HG03439 (cell line): Measurements from ENCODE around the gene PRAMEF12.
"Not testable (repeated sequence)": the region's sequence is repeated elsewhere in the genome, so short reads cannot be mapped to it uniquely, and the experiment has no call there.

ENCODE experiments used
- ATAC-seq: cut with Tn5 transposase; IDR thresholded peaks from one replicate; pipeline ENCODE4 v1.9.1; 2021; ENCODE audit warnings: mild to moderate bottlenecking, moderate library complexity; ENCODE audit not compliant: unreplicated experiment

PRAMEF12 gene

DNA sequence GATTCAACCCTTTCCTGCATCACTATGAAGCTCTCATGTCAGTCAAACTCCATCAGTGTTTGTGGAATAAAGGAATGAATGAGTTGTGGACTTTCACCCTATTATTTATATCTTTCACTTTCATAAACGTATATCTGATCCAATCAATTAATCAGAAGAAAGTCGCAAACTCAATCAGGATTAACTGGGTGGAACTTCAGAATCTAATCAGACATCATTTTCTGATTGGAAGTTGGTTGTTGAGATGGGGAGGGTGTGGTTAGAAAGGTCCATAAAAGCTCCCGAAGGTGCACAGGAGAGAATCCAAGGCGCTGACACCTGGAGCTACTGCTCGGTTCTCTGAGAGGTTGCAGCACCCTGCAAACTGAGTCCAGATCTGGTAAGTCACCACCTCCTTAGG, at the start of gene PRAMEF12:
Gene PRAMEF12 (plus strand): TSS at position 301 of the 400 bp plus-strand sequence. CDS start 1,130 bp downstream, outside the sequence.
- ATAC-seq = no peak

DNA sequence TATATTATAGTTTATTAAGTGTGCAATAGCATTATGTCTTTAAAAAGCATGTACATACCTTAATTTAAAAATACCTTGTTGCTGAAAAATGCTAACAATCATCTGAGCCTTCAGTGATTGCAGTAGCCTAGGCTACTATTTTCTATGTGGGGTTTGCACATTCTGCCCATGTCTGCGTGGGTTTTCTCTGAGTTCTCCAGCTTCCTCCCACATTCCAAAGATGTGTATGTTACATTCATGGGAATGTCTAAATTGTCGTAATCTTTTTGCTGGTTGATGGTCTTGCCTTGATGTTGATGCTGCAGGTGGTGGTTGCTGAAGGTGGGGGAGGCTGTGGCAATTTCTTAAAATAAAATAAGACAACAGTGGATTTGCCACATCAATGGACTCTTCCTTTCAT, 45.1 kb upstream of the PRAMEF12 start:
- ATAC-seq = no peak

- no peak for ATAC-seq
These were observed 43.4 kb upstream of the PRAMEF12 start for GRCh38 chr1:12730156-12730555.

DNA sequence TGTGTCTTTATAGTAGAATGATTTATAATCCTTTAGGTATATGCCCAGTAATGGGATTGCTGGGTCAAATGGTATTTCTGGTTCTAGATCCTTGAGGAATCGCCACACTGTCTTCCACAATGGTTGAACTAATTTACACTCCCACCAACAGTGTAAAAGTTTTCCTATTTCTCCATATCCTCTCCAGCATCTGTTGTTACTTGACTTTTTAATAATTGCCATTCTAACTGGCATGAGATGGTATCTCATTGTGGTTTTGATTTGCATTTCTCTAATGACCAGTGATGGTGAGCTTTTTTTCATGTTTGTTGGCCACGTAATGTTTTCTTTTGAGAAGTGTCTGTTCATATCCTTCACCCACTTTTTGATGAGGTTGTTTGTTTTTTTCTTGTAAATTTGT, 42.5 kb upstream of the PRAMEF12 start:
- ATAC-seq = not testable (repeated sequence)

DNA sequence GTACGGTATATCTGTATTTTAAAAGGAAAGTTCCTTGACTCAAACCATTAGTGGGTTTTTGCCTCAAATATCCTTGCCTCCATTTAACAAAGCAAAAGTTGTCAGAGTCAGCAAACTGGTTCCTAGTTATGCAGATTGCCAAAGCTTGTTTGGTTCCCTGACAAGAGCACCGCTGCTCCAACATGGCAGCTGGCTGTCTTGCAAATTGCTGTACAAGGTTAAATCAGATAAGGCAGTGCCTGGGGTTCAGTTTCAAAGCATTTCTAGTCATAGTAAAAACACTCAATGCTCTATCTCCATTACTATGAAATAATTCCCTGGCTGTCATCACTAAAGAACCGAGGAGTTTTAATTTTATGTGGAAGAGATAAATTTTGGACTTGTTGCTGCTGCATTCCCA, 38.9 kb upstream of the PRAMEF12 start:
- no peak for ATAC-seq

DNA sequence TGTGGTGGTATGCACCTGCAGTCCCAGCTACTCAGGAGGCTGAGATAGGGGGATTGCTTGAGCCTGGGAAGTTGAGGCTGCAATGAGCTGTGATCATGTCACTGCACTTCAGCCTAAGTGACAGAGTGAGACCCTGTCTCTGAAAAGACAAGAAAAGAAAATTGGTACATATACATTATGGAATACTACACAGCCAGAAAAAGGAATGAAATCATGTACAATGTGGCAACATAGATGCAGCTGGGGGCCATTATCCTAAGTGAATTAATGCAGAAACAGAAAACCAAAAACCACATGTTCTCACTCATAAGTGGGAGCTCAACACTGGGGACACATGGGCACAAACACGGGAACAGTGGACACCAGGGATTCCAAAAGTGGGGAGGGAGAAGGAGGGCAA, 34.6 kb upstream of the PRAMEF12 start:
- no peak for ATAC-seq

DNA sequence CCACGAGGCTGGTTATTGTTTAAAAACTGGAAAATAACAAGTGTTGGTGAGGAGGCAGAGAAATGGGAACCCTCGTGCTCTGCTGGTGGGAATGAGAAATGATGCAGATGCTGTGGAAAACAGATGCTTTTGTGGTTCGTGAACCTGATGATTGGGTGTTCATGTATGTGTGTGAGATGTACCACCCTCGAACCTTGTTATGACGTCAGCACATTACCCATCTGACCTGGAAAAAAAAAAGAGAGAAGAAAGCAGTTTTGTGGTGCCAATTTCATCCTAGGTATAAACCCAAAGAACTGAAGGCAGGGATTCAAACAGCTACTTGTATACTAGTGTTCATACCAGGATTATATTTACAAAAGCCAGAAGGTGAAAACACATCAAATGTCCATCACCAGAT, 33.9 kb upstream of the PRAMEF12 start:
- ATAC-seq = no peak

DNA sequence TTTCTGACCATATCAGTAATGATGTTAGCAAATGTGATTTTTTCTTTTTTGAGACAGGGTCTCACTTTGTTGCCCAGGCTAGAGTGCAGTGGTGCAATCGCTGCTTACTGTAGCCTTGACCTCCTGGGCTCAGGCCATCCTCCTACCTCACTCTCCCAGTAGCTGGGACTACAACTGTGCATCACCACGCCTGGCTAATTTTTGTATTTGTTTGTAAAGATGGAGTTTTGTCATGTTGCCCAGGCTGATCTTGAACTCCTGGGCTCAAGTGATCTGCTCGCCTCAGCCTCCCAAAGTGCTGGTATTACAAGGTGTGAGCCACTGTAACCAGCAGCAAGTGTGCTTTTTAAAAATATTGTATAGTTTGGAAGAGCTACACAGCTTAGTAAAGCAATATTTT, 31.6 kb upstream of the PRAMEF12 start:
- no peak for ATAC-seq

DNA sequence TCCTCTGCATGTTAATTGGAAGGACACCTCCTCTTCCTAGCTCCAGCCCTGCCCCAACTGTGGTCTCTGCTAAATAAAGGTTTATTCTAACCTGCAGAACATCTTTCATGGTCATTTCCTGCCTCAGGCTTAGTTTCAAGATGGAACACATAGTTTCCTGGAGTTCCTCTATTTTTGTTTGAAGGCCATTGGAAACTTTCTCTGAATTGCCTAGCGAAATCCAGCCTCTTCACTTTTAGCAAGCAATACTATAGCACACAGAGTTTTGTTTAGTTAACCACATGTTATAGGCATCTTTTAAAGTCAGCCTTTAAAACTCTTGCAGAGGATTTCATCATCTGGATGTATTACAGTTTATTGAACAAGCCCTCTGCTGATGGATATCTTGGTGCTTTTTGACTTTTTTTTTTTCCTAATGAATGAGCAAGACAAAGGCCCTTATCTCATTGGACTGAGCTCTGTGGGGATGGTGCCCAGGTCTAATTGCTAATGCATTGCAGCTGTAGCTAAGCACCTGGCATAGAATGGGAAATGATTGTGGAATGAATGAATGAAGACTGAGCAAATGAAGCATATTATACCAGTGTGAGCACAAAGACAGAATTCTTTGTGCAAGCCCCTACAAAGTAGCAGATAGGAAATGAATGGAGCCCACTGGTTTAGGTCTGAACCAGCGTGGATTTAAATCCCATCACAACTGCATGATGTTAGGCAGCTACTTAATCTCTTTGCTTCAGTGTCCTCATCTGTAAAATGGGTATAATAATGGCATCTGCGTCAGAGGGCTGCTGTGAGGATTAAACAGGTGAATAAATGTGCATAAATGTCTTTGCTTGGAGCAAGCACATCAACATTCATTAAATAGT, 28.2 kb upstream of the PRAMEF12 start:
- no peak for ATAC-seq

- ATAC-seq = no peak
These were observed 27.6 kb upstream of the PRAMEF12 start, which contains the start of gene CFAP107 for GRCh38 chr1:12745992-12746323. Gene CFAP107, plus strand, starts transcription at chr1:12746200. Its CDS starts 231 bp downstream, at chr1:12746431.

DNA sequence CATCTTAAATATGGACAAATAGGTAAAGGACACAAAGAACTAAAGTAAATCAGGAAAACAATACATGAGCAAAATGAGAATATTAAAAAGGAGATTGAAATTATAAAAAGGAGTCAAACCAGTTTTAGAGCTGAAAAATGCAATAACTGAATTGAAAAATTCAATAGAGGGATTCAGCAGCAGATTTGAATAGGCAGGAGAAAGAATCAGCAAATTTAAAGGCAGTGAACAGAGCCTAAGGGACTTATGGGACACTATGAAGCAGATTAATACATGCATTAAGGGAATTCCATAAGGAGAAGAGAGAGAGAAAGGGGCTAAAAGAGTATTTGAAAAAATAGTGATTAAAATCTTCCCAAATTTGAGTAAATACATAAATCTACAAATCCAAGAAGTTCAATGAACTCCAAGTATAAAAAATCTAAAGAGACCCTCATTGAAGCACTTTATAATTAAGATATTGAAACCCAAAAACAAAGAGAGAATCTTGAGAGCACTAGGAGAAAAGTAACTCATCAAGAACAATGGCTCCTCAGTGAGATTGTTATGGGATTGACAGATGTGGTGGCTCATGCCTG, 24.7 kb upstream of the PRAMEF12 start:
- ATAC-seq = no peak

- no peak for ATAC-seq
These were observed 18.8 kb upstream of the PRAMEF12 start for GRCh38 chr1:12754738-12755137.

DNA sequence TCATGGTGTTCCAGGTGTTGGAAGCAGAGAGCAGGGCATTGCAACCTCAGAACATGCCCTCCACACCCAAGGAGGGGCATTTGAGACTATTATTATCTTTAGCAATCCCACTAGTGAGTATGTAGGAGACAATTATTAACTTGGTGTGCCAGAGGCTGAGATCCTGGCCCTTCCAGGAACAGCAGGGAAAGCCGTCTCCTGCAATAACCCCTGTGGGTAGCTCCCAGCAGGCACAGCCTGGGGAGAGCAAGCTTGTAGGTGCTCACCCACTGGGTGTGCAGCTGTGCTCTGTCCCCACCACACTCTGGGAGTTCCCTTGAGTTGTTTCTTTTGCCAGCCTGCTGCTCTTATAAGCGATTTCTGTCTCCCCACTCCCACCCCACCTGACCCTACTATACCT, 17.3 kb upstream of the PRAMEF12 start:
- no peak for ATAC-seq

- no peak for ATAC-seq
These were observed 16.6 kb upstream of the PRAMEF12 start for GRCh38 chr1:12756768-12757413.

- no peak for ATAC-seq
These were observed 15.7 kb upstream of the PRAMEF12 start for GRCh38 chr1:12757836-12758235.

- no peak for ATAC-seq
These were observed 13.2 kb upstream of the PRAMEF12 start for GRCh38 chr1:12760256-12760795.

GRCh38 chr1:12761781-12762180, 11.8 kb upstream of the PRAMEF12 start:
- no peak for ATAC-seq

DNA sequence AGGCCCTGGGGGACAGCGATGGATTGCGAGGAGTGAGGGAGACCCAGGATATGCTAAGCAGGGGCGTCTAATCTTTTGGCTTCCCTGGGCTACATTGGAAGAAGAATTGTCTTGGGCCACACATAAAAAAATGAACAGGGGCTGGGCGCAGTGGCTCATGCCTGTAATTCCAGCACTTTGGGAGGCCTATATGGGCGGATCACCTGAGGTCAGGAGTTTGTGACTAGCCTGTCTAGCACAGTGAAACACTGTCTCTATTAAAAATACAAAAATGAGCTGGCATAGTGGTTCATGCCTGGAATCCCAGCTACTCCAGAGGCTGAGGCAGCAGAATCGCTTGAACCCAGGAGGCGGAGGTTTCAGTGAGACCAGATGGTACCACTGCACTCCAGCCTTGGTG, 10.8 kb upstream of the PRAMEF12 start:
- no peak for ATAC-seq

DNA sequence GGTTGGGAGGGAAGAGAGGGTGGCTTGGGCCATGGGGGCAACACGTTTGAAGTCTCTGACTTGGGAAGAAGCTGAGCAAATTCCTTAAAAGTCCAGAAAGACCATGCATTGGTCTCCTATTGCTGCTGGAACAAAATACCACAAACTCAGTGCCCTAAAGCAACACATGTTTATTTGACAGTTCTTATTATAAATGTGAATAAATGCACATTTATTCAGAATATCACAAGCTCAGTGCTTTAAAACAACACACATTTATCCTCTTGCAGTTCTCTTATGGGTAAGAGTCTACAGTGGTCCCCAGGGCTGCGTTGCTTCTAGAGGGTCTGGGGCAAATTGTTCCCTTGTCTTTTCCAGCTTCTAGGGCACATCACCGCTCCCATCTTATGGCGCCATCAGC, 10.1 kb upstream of the PRAMEF12 start:
- ATAC-seq = no peak

GRCh38 chr1:12764016-12764415, 9.5 kb upstream of the PRAMEF12 start:
- no peak for ATAC-seq

DNA sequence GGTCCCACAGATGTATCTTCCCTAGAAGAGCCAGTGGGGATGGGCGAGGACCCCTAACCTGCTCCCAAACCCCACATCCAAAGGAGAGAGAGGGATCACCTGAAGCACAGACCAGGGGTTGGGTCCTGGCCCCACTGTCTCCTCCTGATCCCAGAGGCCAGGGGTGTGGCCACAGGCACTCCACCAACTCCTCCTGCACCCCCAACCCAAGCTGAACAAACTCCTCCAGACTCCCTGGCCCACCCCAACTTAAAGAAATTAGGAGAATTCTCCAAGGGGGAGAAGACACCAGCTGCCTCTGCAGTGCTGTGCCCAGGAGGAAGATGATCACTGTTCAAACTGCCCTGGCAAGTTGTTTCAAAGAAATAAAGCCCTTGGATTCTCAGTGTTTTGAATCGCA, 4.5 kb upstream of the PRAMEF12 start:
- ATAC-seq = no peak
